DND-41 (cell line): ENCODE results near the gene RBP2.

Source experiments
- EZH2 ChIP-seq: IDR thresholded peaks from 3 replicates; pipeline ENCODE4 v1.6.1; 2012; ENCODE audit warnings: borderline replicate concordance, low read depth, mild to moderate bottlenecking, moderate library complexity, low read length, inconsistent platforms; ENCODE audit not compliant: severe bottlenecking
- TF ChIP-seq, protein P1 (sequence below): IDR thresholded peaks from 2 replicates; pipeline ENCODE4 v1.5.1; 2012; ENCODE audit warnings: borderline replicate concordance, low read length, moderate library complexity, mild to moderate bottlenecking; ENCODE audit not compliant: poor library complexity, severe bottlenecking; ENCODE audit errors: extremely low read depth

DNA sequence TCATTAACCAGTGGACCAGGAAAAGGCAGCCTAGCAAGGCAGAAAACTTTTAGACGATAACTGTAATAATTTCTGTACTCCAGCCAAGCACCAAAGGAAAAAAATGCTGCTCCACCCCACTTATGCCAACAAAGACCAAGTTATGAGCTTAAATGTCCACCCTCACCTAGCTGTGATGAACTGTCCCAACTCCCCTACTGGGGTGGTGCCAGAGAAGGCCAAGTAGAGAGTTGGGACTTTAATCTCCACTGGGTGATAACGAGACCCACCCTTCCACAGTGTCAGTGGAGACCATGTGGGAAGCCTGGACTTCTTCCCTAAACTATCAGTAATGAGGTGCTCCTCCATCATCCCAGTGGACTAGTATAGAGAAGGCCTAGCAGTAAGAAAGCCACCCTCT, 53.1 kb downstream of the RBP2 start:
- TF ChIP-seq, protein P1, sequence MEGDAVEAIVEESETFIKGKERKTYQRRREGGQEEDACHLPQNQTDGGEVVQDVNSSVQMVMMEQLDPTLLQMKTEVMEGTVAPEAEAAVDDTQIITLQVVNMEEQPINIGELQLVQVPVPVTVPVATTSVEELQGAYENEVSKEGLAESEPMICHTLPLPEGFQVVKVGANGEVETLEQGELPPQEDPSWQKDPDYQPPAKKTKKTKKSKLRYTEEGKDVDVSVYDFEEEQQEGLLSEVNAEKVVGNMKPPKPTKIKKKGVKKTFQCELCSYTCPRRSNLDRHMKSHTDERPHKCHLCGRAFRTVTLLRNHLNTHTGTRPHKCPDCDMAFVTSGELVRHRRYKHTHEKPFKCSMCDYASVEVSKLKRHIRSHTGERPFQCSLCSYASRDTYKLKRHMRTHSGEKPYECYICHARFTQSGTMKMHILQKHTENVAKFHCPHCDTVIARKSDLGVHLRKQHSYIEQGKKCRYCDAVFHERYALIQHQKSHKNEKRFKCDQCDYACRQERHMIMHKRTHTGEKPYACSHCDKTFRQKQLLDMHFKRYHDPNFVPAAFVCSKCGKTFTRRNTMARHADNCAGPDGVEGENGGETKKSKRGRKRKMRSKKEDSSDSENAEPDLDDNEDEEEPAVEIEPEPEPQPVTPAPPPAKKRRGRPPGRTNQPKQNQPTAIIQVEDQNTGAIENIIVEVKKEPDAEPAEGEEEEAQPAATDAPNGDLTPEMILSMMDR = no peak
- no peak for TF ChIP-seq EZH2
